ENCODE measurements around the gene POC5.

- no peak for TF ChIP-seq GATA2 (IDR thresholded peaks at IDR 0.05; ENCODE audit: low read depth, low read length)
- no peak for TF ChIP-seq GATA3 (IDR thresholded peaks at IDR 0.05; ENCODE audit: low read depth, low read length)
Observed at GRCh38 chr5:75632321-75632720, 84.9 kb downstream of the POC5 start.
